GM10266 (cell line): Measurements from ENCODE around the gene OXCT2.

Experiments
- DNase-seq: peaks from one replicate; pipeline ENCODE4 v3.0.0; 2012; ENCODE audit errors: extremely low spot score
- CTCF ChIP-seq: IDR thresholded peaks from 2 replicates; pipeline ENCODE4 v1.5.1; 2012; ENCODE audit warnings: mild to moderate bottlenecking, low read depth; ENCODE audit not compliant: control insufficient read depth, insufficient read depth; ENCODE audit errors: missing control alignments

The OXCT2 gene

GRCh38 chr1:39759436-39759726, 11.8 kb downstream of the OXCT2 start:
- DNase-seq: no peak
- TF ChIP-seq CTCF: no peak

- no peak for DNase-seq
- no peak for TF ChIP-seq CTCF
Observed at GRCh38 chr1:39758556-39759435, 12.4 kb downstream of the OXCT2 start.

- DNase-seq: no peak
- no peak for TF ChIP-seq CTCF
Observed at GRCh38 chr1:39757501-39757900, 13.6 kb downstream of the OXCT2 start.

- DNase-seq: no peak
- TF ChIP-seq CTCF: no peak
Observed at GRCh38 chr1:39755965-39756659, 15.0 kb downstream of the OXCT2 start.

- no peak for TF ChIP-seq CTCF
- no peak for DNase-seq
Observed at GRCh38 chr1:39754906-39755504, 16.1 kb downstream of the OXCT2 start.

GRCh38 chr1:39754026-39754570, 17.1 kb downstream of the OXCT2 start:
- DNase-seq: no peak
- TF ChIP-seq CTCF: no peak
